Prostate gland (tissue), 2 donors: ENCODE results near the gene RAB3IL1. TPM values are rescaled to one million over a fixed set of nuclear protein-coding genes. Genes with fewer than 3 reads are reported as not detected.

Source experiments
- DNase-seq: peaks from one replicate; pipeline ENCODE4 v3.0.0-alpha.2; 2019; ENCODE audit warnings: low spot score
- H3K27ac ChIP-seq, 2 donors: fragments of 200-600 bp; sonication (generic); 2 replicates each; pipeline ENCODE4 v1.5.1; 2017 to 2019
- H3K27me3 ChIP-seq: fragments of 200-600 bp; sonication (generic); replicated peaks from 2 replicates; pipeline ENCODE4 v1.5.1; 2019; ENCODE audit not compliant: insufficient read depth
- H3K36me3 ChIP-seq, 2 donors: fragments of 200-600 bp; sonication (generic); 1 replicate in 1 of 2; 2 replicates in 1 of 2; pipeline versions ENCODE4 v1.5.1 to v1.8.1; 2017 to 2019
- H3K4me1 ChIP-seq: fragments of 200-600 bp; sonication (generic); replicated peaks from 2 replicates; pipeline ENCODE4 v1.5.1; 2019
- H3K4me3 ChIP-seq, 2 donors: fragments of 200-600 bp; sonication (generic); 2 replicates each; pipeline ENCODE4 v1.5.1; 2017 to 2019
- H3K9me3 ChIP-seq: fragments of 200-600 bp; sonication (generic); 2 replicates; pipeline ENCODE4 v1.5.1; 2017
- POLR2A ChIP-seq: fragments of 450-650 bp; IDR thresholded peaks from one replicate; pipeline ENCODE4 v1.6.1; 2016; ENCODE audit warnings: antibody characterized with exemption, mild to moderate bottlenecking
- POLR2AphosphoS5 ChIP-seq: sonication (generic); formaldehyde crosslinking; IDR thresholded peaks from one replicate; pipeline ENCODE4 v1.6.1; 2017; ENCODE audit warnings: antibody characterized with exemption
- WGBS: methylation state at CpG from one replicate; pipeline ENCODE4 v1.1.5; 2018; 5-methylcytosine and 5-hydroxymethylcytosine counted together
- intact Hi-C: fragments of 100-400 bp; cut with DNase I; formaldehyde crosslinking; loops from one replicate; pipeline ENCODE4 v1.14.2; 2022
- total RNA-seq, 2 donors: library from RNA; depleted of rRNA; stranded (reverse); fragments of >200 nt; gene quantifications; one replicate each; pipeline ENCODE4 v1.1.0, GENCODE V29; 2016
- TF ChIP-seq, protein P1 (sequence below), 4 experiments: fragments of 200-600 bp in 2 of 4; fragments of 450-650 bp in 2 of 4; sonication (generic) in 2 of 4; IDR thresholded peaks; 1 replicate in 3 of 4; 2 replicates in 1 of 4; pipeline ENCODE4 v1.5.1; 2016 to 2019; ENCODE audit warnings: antibody characterized with exemption in 4 of 4, mild to moderate bottlenecking in 2 of 4, moderate library complexity in 2 of 4

Gene RAB3IL1
- total RNA-seq, 2 donors from 2014 or later, result 3.5 to 53.0 TPM

DNA sequence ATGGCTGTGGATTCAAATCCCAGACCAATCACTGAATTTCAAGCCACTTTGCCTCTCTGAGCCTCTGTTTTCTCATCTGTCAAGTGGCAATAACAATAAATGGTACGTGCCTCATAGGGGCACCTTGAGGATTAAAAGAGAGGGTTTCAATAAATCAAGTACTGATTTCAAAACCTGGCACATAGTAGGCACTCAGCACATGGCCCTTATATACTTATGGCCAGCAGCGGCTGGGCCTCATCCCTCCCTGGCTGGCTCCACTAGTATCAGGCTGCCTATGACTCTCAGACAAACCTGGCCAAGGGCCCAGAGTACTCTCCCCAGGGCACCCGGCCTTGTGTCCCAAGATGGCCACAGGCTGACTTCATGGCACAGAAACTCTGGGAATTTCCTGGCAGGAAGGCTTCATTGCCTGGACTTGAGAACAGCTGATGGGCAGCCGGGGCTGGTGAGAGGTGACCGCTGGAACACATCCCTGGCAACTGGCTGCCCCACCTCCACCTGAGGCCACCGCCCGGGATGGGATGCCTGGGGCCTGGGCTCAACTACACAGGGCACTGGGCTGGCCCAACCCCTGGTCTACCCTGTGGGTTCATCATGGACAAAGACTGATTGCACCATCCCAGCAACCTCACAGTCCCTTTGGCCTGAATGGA lies 29.4 kb downstream of the RAB3IL1 start:
- Histone ChIP-seq H3K27ac (no peak overlapping the region), H3K4me3 (no peak overlapping the region), H3K36me3 (no peaks in the 10 kb centered on the region), H3K9me3 (no peaks in the 10 kb centered on the region), H3K27me3 (no peaks in the 10 kb centered on the region), H3K4me1 (peaks cover 9% of the 10 kb centered on the region)
- WGBS, result 76% methylated on average over 3 of the region's 7 CpGs
- DNase-seq, result no peak
- TF ChIP-seq, protein P1, sequence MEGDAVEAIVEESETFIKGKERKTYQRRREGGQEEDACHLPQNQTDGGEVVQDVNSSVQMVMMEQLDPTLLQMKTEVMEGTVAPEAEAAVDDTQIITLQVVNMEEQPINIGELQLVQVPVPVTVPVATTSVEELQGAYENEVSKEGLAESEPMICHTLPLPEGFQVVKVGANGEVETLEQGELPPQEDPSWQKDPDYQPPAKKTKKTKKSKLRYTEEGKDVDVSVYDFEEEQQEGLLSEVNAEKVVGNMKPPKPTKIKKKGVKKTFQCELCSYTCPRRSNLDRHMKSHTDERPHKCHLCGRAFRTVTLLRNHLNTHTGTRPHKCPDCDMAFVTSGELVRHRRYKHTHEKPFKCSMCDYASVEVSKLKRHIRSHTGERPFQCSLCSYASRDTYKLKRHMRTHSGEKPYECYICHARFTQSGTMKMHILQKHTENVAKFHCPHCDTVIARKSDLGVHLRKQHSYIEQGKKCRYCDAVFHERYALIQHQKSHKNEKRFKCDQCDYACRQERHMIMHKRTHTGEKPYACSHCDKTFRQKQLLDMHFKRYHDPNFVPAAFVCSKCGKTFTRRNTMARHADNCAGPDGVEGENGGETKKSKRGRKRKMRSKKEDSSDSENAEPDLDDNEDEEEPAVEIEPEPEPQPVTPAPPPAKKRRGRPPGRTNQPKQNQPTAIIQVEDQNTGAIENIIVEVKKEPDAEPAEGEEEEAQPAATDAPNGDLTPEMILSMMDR (IDR thresholded peaks at IDR 0.05), result no peak
- TF ChIP-seq POLR2A, result no peak
- no peak for TF ChIP-seq POLR2AphosphoS5
- intact Hi-C loops, result loop anchor here (5.0 kb wide), 1 partner anchor 71 kb away; the partner anchor contains the start of gene FADS1

DNA sequence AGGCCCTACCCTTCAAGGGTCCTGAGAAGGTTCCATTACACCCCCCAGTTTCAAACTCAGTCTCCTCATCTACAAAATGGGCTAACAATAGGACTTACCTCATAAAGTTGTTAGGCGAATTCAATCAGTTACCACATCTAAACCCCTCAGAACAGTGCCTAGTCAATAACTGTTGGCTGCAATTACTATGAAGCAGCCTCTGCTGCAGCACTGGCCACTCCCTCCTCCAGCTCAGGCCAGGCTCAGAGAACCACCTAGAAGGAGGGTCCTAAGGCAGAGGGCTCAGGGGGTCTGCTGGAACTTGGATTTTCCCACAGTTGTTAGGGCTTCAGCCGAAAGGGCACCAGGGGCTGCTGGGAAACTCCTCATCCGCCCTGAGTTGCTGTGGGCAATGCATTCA lies 30.7 kb downstream of the RAB3IL1 start:
- Histone ChIP-seq H3K27me3 (no peaks in the 10 kb centered on the region), H3K4me1 (peaks cover 9% of the 10 kb centered on the region), H3K27ac (no peak overlapping the region), H3K36me3 (no peaks in the 10 kb centered on the region), H3K9me3 (no peaks in the 10 kb centered on the region), H3K4me3 (no peak overlapping the region)
- TF ChIP-seq, protein P1 (IDR thresholded peaks at IDR 0.05), result no peak
- no peak for TF ChIP-seq POLR2AphosphoS5
- no peak for TF ChIP-seq POLR2A
- intact Hi-C loops, result loop anchor here (5.0 kb wide), 1 partner anchor 69 kb away; the partner anchor contains the start of gene FADS1
- DNase-seq, result no peak
- WGBS, result 100% methylated on average over 3 of the region's 3 CpGs

DNA sequence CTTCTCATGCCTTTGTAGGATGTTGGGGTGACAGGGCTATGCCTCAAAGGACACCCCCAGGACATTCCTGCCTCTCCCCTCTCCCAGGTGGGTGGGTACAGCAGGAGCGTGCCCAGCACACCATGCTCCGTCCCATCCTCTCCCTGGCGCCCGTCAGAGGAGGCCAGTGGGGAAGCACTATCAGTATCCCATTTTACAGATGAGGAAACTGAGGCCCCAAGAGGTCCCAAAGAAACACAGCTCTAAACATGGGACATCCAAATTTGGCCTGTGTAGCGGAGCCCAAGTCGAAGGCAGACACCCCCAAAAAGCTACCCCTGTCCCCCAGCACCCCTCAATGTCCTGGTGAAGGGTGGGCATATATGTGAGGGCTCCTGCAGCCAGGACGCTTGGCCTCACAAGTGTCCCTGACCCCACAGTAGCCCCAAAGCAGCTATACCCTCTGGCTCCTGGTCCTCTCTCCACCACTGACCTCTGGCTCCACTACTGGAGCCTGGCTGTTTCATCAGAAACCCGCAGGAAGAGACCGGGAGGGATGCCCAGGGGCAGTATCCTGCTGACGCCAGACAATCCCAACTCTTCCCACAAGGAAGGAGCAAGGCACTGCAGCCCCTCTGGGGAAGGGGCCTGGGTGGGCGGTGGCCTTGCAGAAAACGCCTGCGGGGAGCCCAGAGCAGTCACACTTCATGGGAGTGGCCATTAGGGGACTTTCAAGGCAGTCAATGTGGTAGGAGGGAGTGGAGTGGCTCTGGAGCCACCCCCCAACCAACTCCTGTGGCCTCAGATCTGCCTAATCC lies 31.4 kb downstream of the RAB3IL1 start:
- no peak for DNase-seq
- intact Hi-C loops, result loop anchor here (5.0 kb wide), 1 partner anchor 69 kb away; the partner anchor contains the start of gene FADS1
- TF ChIP-seq, protein P1 (IDR thresholded peaks at IDR 0.05), result no peak
- Histone ChIP-seq H3K27me3 (no peaks in the 10 kb centered on the region), H3K4me1 (peaks cover 9% of the 10 kb centered on the region), H3K27ac (no peak overlapping the region), H3K36me3 (no peaks in the 10 kb centered on the region), H3K9me3 (no peaks in the 10 kb centered on the region), H3K4me3 (no peak overlapping the region)
- 98% methylated on average over 9 of the region's 13 CpGs for WGBS

DNA sequence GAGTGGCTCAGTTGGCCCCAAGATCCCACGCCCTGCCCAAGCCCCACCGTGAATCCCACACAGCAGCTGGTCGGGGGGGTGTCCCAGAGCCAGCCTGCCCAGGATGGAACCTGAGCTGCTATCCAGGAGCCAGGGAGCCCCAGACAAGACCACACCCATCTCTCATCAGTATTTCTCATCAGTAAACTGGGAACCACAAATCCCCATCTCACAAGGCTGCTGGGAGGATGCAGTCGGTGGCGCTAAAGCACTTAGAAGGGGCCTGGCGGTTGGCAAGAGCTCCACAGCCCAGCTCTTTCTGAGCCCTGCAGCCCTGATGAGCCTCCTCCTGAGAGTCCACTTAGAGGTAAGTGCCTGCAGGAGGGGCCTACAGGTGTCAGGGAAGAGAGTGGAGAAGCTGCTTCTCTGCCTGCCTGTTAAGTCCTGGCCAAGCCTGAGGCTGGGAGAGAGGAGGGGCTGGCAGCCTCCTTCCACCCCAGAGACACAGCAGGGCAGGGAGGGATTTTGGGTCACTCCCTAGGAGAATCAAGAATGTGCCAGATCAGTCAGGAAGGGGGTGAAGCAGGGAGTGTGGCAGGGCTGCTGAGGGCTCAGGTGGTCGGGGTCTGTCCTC lies 32.1 kb downstream of the RAB3IL1 start:
- intact Hi-C loops, result loop anchor here (5.0 kb wide), 1 partner anchor 68 kb away; the partner anchor contains the start of gene FADS1
- Histone ChIP-seq H3K4me3 (no peak overlapping the region), H3K27ac (no peak overlapping the region), H3K9me3 (no peaks in the 10 kb centered on the region), H3K4me1 (peaks cover 2% of the 10 kb centered on the region), H3K36me3 (no peaks in the 10 kb centered on the region), H3K27me3 (no peaks in the 10 kb centered on the region)
- DNase-seq, result no peak
- TF ChIP-seq, protein P1 (IDR thresholded peaks at IDR 0.05), result no peak
- no peak for TF ChIP-seq POLR2AphosphoS5
- TF ChIP-seq POLR2A, result no peak
- 80% methylated on average over 7 of the region's 7 CpGs for WGBS
